ENCODE results near the gene TIGAR. TPM values are rescaled to one million over a fixed set of nuclear protein-coding genes. Genes with fewer than 3 reads are reported as not detected.
A peak's percentile ranks its signal among the peaks of the same experiment; 100 is the strongest.

The TIGAR gene
- total RNA-seq, 1 donor from 2014 or later = 21.9 TPM

DNA sequence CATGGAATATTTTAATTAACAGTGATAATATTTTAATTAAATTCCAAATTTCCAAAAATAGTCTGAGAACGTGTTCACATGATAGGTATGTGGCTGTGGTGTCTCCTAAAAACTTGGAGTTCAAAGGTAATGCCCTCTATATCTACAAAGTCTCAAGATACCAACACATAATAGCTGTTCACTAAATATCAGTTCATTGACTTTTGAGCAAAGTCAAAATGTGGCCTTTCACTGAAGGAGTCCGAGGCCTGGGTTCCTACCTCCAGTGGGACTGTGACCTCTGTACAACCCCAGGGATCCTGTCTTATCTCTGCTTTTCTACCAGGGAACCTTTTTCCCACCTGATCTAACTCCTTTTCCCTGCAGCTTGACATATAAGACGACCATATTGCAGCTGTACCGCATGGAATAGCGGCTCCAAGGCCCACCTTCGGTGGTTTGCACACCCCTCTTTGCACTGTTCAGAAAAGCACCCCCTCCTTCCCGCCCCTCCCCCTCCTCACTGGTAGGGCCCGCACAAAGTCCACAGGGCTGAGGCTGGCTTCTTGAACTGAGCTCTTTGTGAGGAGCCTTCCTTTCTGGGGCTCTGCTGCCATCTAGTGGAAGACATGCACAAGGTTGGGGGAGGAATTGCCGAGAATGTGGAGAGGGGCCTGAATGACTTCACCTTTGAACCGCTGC, 44.3 kb upstream of the TIGAR start:
- H3K27ac Mint-ChIP-seq (ENCODE audit: unreplicated experiment) = no peak overlapping the region
- TF ChIP-seq, protein P1, sequence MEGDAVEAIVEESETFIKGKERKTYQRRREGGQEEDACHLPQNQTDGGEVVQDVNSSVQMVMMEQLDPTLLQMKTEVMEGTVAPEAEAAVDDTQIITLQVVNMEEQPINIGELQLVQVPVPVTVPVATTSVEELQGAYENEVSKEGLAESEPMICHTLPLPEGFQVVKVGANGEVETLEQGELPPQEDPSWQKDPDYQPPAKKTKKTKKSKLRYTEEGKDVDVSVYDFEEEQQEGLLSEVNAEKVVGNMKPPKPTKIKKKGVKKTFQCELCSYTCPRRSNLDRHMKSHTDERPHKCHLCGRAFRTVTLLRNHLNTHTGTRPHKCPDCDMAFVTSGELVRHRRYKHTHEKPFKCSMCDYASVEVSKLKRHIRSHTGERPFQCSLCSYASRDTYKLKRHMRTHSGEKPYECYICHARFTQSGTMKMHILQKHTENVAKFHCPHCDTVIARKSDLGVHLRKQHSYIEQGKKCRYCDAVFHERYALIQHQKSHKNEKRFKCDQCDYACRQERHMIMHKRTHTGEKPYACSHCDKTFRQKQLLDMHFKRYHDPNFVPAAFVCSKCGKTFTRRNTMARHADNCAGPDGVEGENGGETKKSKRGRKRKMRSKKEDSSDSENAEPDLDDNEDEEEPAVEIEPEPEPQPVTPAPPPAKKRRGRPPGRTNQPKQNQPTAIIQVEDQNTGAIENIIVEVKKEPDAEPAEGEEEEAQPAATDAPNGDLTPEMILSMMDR (IDR thresholded peaks at IDR 0.05; ENCODE audit: unreplicated experiment) = peak; percentile 89
- H3K4me1 Mint-ChIP-seq (ENCODE audit: unreplicated experiment) = peaks cover 50% of the 10 kb centered on the region
- H3K36me3 Mint-ChIP-seq (ENCODE audit: low read depth, unreplicated experiment) = peaks cover 24% of the 10 kb centered on the region
- DNase-seq (ENCODE audit: low spot score) = peak; percentile 89
- H3K27me3 Mint-ChIP-seq (ENCODE audit: unreplicated experiment) = peaks cover 15% of the 10 kb centered on the region
- peak overlapping the region; percentile 98 for H3K4me3 Mint-ChIP-seq (ENCODE audit: unreplicated experiment)
- H3K9me3 Mint-ChIP-seq (ENCODE audit: unreplicated experiment) = no peaks in the 10 kb centered on the region

DNA sequence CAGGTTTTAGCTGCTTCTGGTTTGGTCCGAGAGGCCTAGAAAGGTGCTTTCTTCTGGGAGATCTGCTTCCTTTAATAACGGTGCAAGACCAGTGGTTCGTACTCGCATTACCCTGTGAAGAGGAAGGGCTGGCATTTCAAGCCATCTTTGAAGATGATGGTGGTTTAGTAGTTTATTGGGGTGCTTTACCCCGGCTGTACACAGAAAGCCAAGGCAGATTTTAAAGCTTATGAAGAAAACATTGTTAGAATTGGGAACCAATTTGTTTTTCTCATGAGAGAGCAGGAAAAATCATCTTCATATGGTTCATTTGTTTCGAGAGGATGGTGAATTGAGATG, 43.8 kb upstream of the TIGAR start:
- peaks cover 15% of the 10 kb centered on the region for H3K27me3 Mint-ChIP-seq (ENCODE audit: unreplicated experiment)
- peaks cover 50% of the 10 kb centered on the region for H3K4me1 Mint-ChIP-seq (ENCODE audit: unreplicated experiment)
- H3K27ac Mint-ChIP-seq (ENCODE audit: unreplicated experiment) = no peak overlapping the region
- no peak for DNase-seq (ENCODE audit: low spot score)
- H3K4me3 Mint-ChIP-seq (ENCODE audit: unreplicated experiment) = peak overlapping the region; percentile 98
- TF ChIP-seq, protein P1 (IDR thresholded peaks at IDR 0.05; ENCODE audit: unreplicated experiment) = peak; percentile 22
- no peaks in the 10 kb centered on the region for H3K9me3 Mint-ChIP-seq (ENCODE audit: unreplicated experiment)
- peaks cover 24% of the 10 kb centered on the region for H3K36me3 Mint-ChIP-seq (ENCODE audit: low read depth, unreplicated experiment)

DNA sequence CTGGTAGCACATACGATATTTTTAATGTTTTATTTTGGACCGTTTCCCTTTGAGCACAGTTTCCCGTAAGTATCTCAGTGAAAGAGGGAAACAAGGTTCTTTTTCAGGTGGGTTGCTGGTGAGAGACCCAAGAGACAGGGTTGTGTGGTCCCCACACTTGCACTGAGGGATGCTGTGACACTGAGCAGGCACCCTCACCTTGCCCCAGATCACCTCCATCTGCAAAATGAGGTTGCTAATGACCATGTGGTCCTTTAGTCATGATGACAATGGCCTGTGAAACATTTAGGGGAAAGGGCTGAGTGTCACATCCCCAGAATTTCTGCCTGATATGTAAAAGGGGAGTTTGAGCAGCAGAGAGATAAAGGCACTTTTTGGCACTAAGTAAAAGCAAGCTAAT, 43.2 kb upstream of the TIGAR start:
- H3K4me3 Mint-ChIP-seq (ENCODE audit: unreplicated experiment) = no peak overlapping the region
- H3K36me3 Mint-ChIP-seq (ENCODE audit: low read depth, unreplicated experiment) = peaks cover 31% of the 10 kb centered on the region

DNA sequence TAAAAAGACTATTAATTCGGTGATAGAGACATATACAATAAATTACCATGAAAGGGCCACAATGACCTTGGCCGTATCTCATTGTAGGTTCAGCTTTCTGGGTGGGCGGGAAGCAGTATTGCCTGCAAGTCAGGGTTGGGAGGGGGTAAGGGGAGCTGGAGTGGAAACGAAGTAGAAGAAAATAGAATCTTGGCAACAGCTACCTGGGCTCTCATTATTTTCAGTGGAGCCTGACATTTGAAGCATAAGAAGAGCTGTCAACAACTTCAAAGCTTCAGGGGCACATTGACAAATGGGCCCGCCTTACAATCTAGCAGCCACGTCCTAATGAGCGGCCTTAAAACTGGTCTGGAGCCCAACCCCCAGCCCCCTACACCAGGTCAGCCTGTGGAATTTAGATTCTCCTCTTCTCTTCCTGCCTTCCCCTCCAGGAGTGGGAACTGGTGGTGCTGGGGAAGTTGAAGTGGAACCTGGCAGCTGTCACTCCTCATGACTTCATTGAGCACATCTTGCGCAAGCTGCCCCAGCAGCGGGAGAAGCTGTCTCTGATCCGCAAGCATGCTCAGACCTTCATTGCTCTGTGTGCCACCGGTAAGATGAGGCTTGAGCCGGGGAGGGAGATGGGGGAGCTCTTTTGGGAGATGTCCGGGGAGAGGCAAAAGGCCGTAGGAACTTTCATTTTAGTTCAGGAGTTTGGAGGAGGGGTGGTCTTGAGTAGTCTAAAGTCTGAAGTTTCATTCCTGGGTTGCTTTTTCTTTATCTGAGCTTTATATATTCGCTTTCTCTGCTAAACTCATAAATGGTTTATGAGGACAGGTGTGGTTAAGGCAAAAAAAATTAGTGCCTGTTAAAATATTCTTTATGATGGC, 42.5 kb upstream of the TIGAR start:
- no peak overlapping the region for H3K27ac Mint-ChIP-seq (ENCODE audit: unreplicated experiment)
- H3K27me3 Mint-ChIP-seq (ENCODE audit: unreplicated experiment) = peaks cover 11% of the 10 kb centered on the region
- peak overlapping the region; percentile 24 for H3K4me3 Mint-ChIP-seq (ENCODE audit: unreplicated experiment)
- H3K4me1 Mint-ChIP-seq (ENCODE audit: unreplicated experiment) = peaks cover 46% of the 10 kb centered on the region
- TF ChIP-seq, protein P1 (IDR thresholded peaks at IDR 0.05; ENCODE audit: unreplicated experiment) = no peak
- H3K9me3 Mint-ChIP-seq (ENCODE audit: unreplicated experiment) = no peaks in the 10 kb centered on the region
- peaks cover 35% of the 10 kb centered on the region for H3K36me3 Mint-ChIP-seq (ENCODE audit: low read depth, unreplicated experiment)
- DNase-seq (ENCODE audit: low spot score) = peak; percentile 27

More for the DNA sequence above, 43.2 kb upstream of the TIGAR start:
- no peak for DNase-seq (ENCODE audit: low spot score)
- H3K27me3 Mint-ChIP-seq (ENCODE audit: unreplicated experiment) = peaks cover 14% of the 10 kb centered on the region
- peaks cover 50% of the 10 kb centered on the region for H3K4me1 Mint-ChIP-seq (ENCODE audit: unreplicated experiment)
- TF ChIP-seq, protein P1 (IDR thresholded peaks at IDR 0.05; ENCODE audit: unreplicated experiment) = no peak
- no peak overlapping the region for H3K27ac Mint-ChIP-seq (ENCODE audit: unreplicated experiment)
- H3K9me3 Mint-ChIP-seq (ENCODE audit: unreplicated experiment) = no peaks in the 10 kb centered on the region

Data from endothelial cell (in vitro differentiated cells).